Osteoblast (primary cell): Measurements from ENCODE around the gene ZNF296. TPM values are rescaled to one million over a fixed set of nuclear protein-coding genes. Genes with fewer than 3 reads are reported as not detected.

Source experiments
- DNase-seq: peaks from one replicate; pipeline ENCODE4 v3.0.0; 2011; ENCODE audit warnings: low spot score, mixed read lengths; ENCODE audit not compliant: insufficient read length; ENCODE audit errors: missing footprints
- H2AFZ ChIP-seq: 2 replicates; pipeline ENCODE4 v1.6.0; 2011; ENCODE audit warnings: mild to moderate bottlenecking, low read length
- H3K27ac ChIP-seq: 2 replicates; pipeline ENCODE4 v1.5.1; 2011; ENCODE audit warnings: mild to moderate bottlenecking, low read depth, low read length, moderate library complexity
- H3K27me3 ChIP-seq: 2 replicates; pipeline ENCODE4 v1.6.0; 2012; ENCODE audit warnings: mild to moderate bottlenecking, control low read depth, inconsistent platforms, low read length, moderate library complexity; ENCODE audit not compliant: insufficient read depth
- H3K36me3 ChIP-seq: 2 replicates; pipeline ENCODE4 v1.5.1; 2011; ENCODE audit warnings: mild to moderate bottlenecking, low read length, control low read depth, moderate library complexity; ENCODE audit not compliant: insufficient read depth
- H3K4me1 ChIP-seq: 2 replicates; pipeline ENCODE4 v1.5.1; 2011; ENCODE audit warnings: mild to moderate bottlenecking, low read length, control low read depth, moderate library complexity; ENCODE audit not compliant: insufficient read depth
- H3K4me2 ChIP-seq: 2 replicates; pipeline ENCODE4 v1.6.0; 2011; ENCODE audit warnings: mild to moderate bottlenecking, low read length; ENCODE audit not compliant: insufficient read depth
- H3K4me3 ChIP-seq: fragments of 200-600 bp; sonication (generic); 3 replicates; pipeline ENCODE4 v1.5.1; 2012; ENCODE audit warnings: mild to moderate bottlenecking, low read length, inconsistent platforms; ENCODE audit not compliant: insufficient read depth
- H3K79me2 ChIP-seq: 2 replicates; pipeline ENCODE4 v1.6.0; 2012; ENCODE audit warnings: mild to moderate bottlenecking, low read length, control low read depth, inconsistent platforms; ENCODE audit not compliant: insufficient read depth
- H3K9me3 ChIP-seq: 2 replicates; pipeline ENCODE4 v1.5.1; 2011; ENCODE audit warnings: low read depth, low read length, control low read depth
- H4K20me1 ChIP-seq: 2 replicates; pipeline ENCODE4 v1.6.0; 2012; ENCODE audit warnings: mild to moderate bottlenecking, low read length, control low read depth; ENCODE audit not compliant: insufficient read depth
- total RNA-seq: library from RNA; depleted of rRNA; stranded (reverse); fragments of >200 nt; gene quantifications from 2 replicates; pipeline ENCODE4 v1.2.3, GENCODE V29; 2012
- TF ChIP-seq, protein P1 (sequence below): IDR thresholded peaks from 2 replicates; pipeline ENCODE4 v1.5.1; 2011; ENCODE audit warnings: mild to moderate bottlenecking, low read depth, low read length, moderate library complexity; ENCODE audit errors: extremely low read depth

ZNF296 gene
- total RNA-seq, 1 donor: not detected

GRCh38 chr19:45058622-45059159 is 17.6 kb downstream of the ZNF296 start:
- Histone ChIP-seq H4K20me1 (peaks cover 29% of the 10 kb centered on the region), H3K27me3 (no peaks in the 10 kb centered on the region), H2AFZ (no peak overlapping the region), H3K4me2 (no peak overlapping the region), H3K4me3 (no peak overlapping the region), H3K27ac (no peak overlapping the region), H3K36me3 (peaks cover 84% of the 10 kb centered on the region), H3K4me1 (no peaks in the 10 kb centered on the region), H3K9me3 (no peaks in the 10 kb centered on the region), H3K79me2 (peaks cover 14% of the 10 kb centered on the region)
- TF ChIP-seq, protein P1, sequence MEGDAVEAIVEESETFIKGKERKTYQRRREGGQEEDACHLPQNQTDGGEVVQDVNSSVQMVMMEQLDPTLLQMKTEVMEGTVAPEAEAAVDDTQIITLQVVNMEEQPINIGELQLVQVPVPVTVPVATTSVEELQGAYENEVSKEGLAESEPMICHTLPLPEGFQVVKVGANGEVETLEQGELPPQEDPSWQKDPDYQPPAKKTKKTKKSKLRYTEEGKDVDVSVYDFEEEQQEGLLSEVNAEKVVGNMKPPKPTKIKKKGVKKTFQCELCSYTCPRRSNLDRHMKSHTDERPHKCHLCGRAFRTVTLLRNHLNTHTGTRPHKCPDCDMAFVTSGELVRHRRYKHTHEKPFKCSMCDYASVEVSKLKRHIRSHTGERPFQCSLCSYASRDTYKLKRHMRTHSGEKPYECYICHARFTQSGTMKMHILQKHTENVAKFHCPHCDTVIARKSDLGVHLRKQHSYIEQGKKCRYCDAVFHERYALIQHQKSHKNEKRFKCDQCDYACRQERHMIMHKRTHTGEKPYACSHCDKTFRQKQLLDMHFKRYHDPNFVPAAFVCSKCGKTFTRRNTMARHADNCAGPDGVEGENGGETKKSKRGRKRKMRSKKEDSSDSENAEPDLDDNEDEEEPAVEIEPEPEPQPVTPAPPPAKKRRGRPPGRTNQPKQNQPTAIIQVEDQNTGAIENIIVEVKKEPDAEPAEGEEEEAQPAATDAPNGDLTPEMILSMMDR: no peak
- peak; percentile 59 for DNase-seq

DNA sequence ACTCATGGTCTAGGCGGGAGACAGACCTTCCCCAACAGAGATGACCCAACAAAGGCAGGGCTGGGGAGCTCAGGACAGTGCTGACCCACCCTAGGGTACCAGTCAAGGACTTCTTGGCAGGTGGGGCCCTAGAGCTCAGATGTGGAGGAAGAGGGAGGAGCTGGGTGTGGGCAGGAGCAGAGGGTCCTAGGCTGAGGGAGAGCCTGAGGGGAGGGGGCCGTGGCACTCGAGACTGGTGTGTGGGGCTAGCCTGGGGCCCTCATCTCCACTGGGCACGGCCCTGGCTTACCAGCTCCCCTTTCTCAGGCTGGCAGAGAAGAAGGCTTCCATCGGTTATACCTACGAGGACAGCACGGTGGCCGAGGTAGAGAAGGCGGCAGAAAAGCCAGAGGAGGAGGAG is 18.8 kb downstream of the ZNF296 start:
- no peak overlapping the region for H3K4me2 ChIP-seq
- peaks cover 24% of the 10 kb centered on the region for H3K79me2 ChIP-seq
- H3K36me3 ChIP-seq: peaks cover 85% of the 10 kb centered on the region
- H2AFZ ChIP-seq: no peak overlapping the region
- H3K27me3 ChIP-seq: no peaks in the 10 kb centered on the region
- H3K4me3 ChIP-seq: no peak overlapping the region
- H3K27ac ChIP-seq: no peak overlapping the region
- H3K9me3 ChIP-seq: no peaks in the 10 kb centered on the region
- H3K4me1 ChIP-seq: no peaks in the 10 kb centered on the region
- TF ChIP-seq, protein P1: no peak
- H4K20me1 ChIP-seq: peaks cover 36% of the 10 kb centered on the region
- DNase-seq: peak; percentile 14

GRCh38 chr19:45056831-45057230 is 19.4 kb downstream of the ZNF296 start:
- H3K4me1 ChIP-seq: no peaks in the 10 kb centered on the region
- TF ChIP-seq, protein P1: no peak
- H2AFZ ChIP-seq: no peak overlapping the region
- H3K27me3 ChIP-seq: no peaks in the 10 kb centered on the region
- peaks cover 30% of the 10 kb centered on the region for H3K79me2 ChIP-seq
- H4K20me1 ChIP-seq: peaks cover 42% of the 10 kb centered on the region
- no peak overlapping the region for H3K4me2 ChIP-seq
- H3K4me3 ChIP-seq: no peak overlapping the region
- no peak overlapping the region for H3K27ac ChIP-seq
- DNase-seq: peak; percentile 8
- no peaks in the 10 kb centered on the region for H3K9me3 ChIP-seq
- H3K36me3 ChIP-seq: peaks cover 87% of the 10 kb centered on the region

DNA sequence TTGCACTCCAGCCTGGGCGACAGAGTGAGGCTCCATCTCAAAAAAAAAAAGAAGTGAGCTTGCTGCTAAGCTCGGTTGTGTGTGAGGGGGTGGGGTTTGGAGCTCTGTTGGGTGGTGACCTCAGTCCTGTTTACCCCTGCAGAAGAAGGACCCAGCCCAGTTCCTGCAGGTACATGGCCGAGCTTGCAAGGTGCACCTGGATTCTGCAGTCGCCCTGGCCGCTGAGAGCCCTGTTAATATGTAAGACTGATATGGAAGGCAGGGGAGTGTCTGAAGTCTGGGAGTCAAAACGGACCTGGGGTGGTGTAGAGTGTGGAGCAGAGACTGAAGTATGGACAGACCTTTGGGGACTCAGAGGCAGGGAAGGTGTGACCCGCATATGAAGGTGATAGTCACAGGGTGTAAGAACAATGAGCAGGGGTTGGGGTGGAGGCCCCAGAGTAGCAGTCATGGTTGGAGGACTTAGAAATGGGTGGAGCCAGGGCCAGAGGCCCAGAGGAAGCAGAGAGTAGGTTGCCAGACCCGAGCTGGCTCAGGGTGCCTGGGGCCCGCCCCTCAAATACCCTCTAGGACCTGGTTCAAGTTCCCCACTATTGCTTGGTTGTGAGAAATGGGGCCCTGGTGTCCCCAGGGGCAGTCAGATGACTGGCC is 24.2 kb downstream of the ZNF296 start:
- H3K4me3 ChIP-seq: no peak overlapping the region
- H3K9me3 ChIP-seq: no peaks in the 10 kb centered on the region
- no peak overlapping the region for H3K27ac ChIP-seq
- H3K79me2 ChIP-seq: peaks cover 75% of the 10 kb centered on the region
- TF ChIP-seq, protein P1: no peak
- no peaks in the 10 kb centered on the region for H3K27me3 ChIP-seq
- no peak overlapping the region for H2AFZ ChIP-seq
- H3K36me3 ChIP-seq: peaks cover 43% of the 10 kb centered on the region
- H3K4me1 ChIP-seq: no peaks in the 10 kb centered on the region
- no peak overlapping the region for H3K4me2 ChIP-seq
- peak; percentile 42 for DNase-seq
- peaks cover 47% of the 10 kb centered on the region for H4K20me1 ChIP-seq
